Astrocyte of the hippocampus (primary cell): ENCODE results near the gene CLASP2.
"Not testable (repeated sequence)": the region's sequence is repeated elsewhere in the genome, so short reads cannot be mapped to it uniquely, and the experiment has no call there.

Experiments
- DNase-seq: peaks from one replicate; pipeline ENCODE4 v3.0.0; 2011; ENCODE audit warnings: low read depth, low spot score

The CLASP2 gene

DNA sequence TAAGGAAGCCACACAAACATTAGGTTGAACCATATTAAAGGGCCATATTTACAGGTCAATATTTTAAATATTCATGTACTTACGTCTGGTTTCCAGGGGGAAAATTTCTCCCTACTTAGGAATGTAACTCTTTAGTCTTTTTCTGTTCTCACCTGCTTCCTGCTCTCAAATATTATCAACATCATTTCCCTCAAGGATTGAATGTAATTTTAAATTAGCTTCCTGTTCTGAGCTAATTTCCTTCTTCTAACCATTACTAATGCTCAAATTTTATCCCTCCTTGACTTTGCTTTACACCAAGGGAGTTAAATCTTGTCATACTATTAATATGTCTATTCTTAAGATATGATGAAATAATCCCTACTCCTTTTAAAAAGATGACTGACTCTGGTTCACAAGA lies 174.5 kb downstream of the CLASP2 start:
- DNase-seq = no peak

DNA sequence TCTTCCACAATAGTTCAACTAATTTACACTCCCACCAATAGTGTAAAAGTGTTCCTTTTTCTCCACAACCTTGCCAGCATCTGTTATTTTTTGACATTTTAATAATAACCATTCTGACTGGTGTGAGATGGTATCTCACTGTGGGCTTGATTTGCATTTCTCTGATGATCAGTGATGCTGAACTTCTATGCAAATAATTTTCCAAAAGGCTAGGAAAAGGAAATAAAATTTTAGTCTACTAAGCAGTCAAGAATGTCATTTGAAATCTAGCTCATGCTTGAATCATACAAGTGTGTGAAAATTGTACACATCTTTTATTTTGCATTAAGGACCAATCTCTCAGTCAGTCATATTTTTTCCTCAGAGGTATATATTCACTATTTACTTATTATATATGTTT lies 176.1 kb downstream of the CLASP2 start:
- DNase-seq = no peak

GRCh38 chr3:33538678-33539339 lies 179.2 kb downstream of the CLASP2 start:
- DNase-seq = no peak

GRCh38 chr3:33537133-33537532 lies 180.9 kb downstream of the CLASP2 start:
- peak; percentile 28 for DNase-seq

DNA sequence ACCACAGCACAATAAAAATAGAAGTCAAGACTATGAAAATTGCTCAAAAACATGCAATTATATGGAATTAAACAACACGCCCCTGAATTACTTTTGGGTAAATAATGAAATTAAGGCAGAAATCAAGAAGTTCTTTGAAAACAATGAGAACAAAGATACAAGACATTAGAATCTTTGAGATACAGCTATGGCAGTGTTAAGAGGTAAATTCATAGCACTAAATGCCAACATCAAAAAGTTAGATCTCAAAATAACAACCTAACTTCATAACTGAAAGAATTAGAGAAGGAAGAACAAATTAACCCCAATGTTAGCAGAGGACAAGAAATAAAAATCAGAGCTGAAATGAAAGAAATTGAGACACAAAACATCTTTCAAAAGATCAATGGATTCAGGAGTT lies 191.3 kb downstream of the CLASP2 start:
- no peak for DNase-seq

DNA sequence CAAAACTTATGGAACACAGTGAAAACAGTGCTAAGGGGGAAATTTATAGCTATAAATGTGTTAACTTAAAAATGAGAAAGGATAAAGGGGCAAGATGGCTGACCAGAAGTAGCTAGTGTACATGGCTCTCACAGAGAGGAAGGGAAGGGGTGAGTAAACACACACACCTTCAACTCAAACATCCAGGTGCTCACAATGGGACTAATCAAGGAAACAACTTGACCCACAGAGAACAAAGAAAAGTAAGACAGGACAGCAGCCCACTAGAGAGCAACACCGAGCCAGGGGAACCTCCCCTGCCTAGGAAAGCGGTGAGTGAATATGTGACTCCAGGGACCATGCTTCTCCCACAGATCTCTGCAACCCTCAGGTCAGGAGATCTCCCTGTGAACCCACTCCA lies 192.8 kb downstream of the CLASP2 start:
- DNase-seq = no peak

GRCh38 chr3:33523093-33523667 lies 194.9 kb downstream of the CLASP2 start:
- DNase-seq = no peak

DNA sequence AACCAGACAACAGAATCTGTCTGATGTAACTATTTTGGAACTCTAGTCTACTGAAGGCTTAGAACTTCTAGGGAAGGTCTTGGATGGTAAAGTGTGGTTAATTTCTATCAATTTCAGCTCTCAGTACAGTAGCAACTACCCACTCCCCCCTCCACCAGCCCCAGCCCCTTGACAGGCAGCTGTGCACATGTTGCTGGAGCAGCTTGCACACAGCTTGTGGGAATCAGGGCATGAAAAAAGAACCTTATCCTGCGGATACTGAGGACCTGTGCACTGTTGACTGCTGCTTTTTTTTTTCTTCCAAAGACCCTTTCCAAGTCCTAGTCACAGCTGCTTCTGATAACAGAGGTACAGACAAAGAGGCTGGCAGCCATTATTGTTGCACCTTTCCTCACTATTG lies 196.3 kb downstream of the CLASP2 start:
- DNase-seq = no peak

DNA sequence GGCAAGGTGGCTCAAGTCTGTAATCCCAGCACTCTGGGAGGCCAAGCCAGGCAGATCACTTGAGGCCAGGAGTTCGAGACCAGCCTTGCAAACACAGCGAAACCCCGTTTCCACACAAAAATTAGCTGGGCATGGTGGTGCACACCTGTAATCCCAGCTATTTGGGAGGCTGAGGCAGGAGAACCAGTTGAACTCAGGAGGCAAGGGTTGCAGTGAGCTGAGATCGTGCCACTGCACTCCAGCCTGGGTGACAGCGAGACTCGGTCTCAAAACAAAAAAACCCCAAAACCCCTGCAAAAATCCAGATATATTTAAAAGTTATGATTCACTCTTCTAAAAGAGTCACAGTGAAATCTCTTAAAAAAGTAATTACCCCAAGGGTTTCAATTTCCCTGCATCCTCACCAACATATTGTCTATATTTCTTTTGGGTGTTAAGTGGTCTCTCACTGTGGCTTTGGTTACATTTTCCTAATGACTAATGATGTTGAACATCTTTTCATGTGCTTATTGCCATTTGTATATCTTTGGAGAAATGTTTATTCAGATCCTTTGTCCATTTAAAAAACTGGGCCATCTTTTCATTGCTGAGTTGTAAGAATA lies 204.7 kb downstream of the CLASP2 start:
- no peak for DNase-seq

DNA sequence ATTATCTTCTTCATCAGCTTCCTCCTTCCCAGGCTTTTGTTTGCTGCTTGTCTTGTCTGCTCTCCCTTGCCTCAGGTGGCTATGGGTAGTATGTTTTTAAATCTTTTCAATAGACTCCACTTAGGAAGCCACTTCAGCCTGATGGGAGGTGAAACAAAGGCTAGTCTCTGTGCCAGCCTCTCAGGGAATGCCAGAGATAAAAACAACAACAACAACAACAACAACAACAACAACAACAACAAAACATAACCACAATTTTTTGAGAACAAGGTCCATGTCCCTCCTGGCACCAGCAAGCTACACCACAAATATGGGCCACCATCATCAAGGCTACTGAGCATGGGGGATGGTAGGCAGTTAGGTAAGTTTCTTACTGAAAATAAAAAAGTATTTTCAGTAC lies 213.0 kb downstream of the CLASP2 start:
- no peak for DNase-seq

GRCh38 chr3:33496449-33496848 lies 221.6 kb downstream of the CLASP2 start:
- no peak for DNase-seq

- no peak for DNase-seq
These were observed 226.3 kb downstream of the CLASP2 start for GRCh38 chr3:33491721-33492120.

- DNase-seq = peak; percentile 35
These were observed 227.3 kb downstream of the CLASP2 start for GRCh38 chr3:33490641-33491241.

- no peak for DNase-seq
These were observed 229.4 kb downstream of the CLASP2 start for GRCh38 chr3:33488683-33489082.

DNA sequence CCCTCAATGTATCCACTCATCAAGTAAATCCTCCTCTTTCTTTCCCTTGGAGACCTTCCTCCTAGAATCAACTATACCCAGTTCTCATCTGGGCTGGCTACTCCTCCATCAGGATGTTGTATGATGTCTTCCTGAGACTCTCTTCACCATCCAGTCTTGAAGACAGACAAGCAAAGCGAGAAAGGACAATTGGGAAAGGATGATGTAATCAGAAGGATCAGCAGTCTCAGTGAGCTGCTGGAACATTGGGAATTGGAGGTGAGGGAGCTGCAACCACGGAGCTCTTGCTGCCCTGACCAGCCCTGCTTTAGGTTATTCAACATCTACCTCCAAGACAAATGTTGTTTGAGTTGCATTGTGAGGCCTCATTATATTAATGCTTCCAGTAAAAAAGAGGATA lies 229.8 kb downstream of the CLASP2 start:
- DNase-seq = no peak

- peak; percentile 29 for DNase-seq
These were observed 235.9 kb downstream of the CLASP2 start for GRCh38 chr3:33482111-33482521.

- DNase-seq = no peak
These were observed 243.2 kb downstream of the CLASP2 start for GRCh38 chr3:33474896-33475295.

GRCh38 chr3:33473813-33474212 lies 244.2 kb downstream of the CLASP2 start:
- no peak for DNase-seq

GRCh38 chr3:33467786-33468185 lies 250.3 kb downstream of the CLASP2 start:
- peak; percentile 16 for DNase-seq

DNA sequence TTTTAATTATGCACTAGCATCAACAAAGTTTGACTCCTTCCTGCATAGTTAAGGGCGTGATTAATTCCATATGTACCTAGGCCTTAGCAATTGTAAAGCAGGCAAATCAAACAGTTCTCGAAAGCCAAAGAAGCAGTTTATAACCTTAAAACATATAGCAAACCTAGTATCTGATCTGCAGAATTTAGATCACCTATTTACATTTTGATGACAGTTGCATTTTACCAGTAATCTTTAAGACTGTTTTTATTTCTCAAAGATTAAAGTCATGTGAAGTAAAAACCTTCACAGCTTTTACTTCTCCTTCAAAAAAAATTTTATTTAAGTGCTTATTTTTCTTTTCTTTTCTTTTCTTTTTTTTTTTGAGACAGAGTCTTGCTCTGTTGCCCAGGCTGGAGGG lies 257.0 kb downstream of the CLASP2 start:
- no peak for DNase-seq

DNA sequence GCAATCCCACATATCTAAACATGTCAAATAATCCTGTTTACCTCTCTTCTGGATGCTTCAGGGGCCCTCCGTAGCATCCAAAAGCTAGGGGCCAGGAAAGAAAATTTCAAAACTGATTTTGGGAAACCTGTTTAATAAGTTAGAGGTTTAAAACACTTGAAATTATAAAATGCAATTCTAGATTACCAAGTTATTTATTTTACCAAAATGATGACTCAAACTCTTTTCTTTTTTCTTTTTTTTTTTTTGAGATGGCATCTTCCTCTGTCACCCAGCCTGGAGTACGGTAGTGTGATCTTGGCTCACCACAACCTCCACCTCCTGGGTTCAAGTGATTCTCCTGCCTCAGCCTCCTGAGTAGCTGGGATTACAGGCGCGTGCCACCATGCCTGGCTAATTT lies 258.5 kb downstream of the CLASP2 start:
- not testable (repeated sequence) for DNase-seq

- no peak for DNase-seq
These were observed 259.6 kb downstream of the CLASP2 start for GRCh38 chr3:33458446-33458845.

DNA sequence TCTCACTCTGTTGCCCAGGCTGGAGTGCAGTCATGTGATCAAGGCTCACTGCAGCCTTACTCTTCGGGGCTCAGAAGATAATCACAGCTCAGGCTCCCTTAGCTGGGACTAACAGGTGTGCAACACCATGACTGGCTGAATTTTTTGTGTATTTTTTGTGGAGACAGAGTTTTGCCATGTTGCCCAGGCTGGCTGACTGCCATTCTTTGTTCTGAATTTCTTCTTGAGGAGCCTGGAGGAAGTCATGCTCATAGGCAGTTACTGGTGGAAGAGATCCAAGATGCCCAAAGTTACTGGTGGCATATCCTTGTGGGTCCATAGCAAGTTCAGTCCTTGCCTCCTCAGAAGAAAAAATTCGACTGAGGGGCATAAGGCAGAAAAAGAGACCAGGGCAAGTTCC lies 261.3 kb downstream of the CLASP2 start:
- no peak for DNase-seq
